Measurements from ENCODE around the gene PRLHR.

GRCh38 chr10:118547282-118547681 is 48.2 kb downstream of the PRLHR start:
- TF ChIP-seq POLR2A (IDR thresholded peaks at IDR 0.05; ENCODE audit: low read depth), result no peak
- TF ChIP-seq, protein P1, sequence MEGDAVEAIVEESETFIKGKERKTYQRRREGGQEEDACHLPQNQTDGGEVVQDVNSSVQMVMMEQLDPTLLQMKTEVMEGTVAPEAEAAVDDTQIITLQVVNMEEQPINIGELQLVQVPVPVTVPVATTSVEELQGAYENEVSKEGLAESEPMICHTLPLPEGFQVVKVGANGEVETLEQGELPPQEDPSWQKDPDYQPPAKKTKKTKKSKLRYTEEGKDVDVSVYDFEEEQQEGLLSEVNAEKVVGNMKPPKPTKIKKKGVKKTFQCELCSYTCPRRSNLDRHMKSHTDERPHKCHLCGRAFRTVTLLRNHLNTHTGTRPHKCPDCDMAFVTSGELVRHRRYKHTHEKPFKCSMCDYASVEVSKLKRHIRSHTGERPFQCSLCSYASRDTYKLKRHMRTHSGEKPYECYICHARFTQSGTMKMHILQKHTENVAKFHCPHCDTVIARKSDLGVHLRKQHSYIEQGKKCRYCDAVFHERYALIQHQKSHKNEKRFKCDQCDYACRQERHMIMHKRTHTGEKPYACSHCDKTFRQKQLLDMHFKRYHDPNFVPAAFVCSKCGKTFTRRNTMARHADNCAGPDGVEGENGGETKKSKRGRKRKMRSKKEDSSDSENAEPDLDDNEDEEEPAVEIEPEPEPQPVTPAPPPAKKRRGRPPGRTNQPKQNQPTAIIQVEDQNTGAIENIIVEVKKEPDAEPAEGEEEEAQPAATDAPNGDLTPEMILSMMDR (IDR thresholded peaks at IDR 0.05), result no peak
- no peak for TF ChIP-seq POLR2AphosphoS5 (IDR thresholded peaks at IDR 0.05)
- no peak for TF ChIP-seq EP300 (IDR thresholded peaks at IDR 0.05)

Data from esophagus muscularis mucosa (tissue), 4 donors.